DMS53 treated with DMSO at 0.1 percent for 48 hours (cell line): ENCODE measurements around the gene GPR157.

ENCODE experiments used
- DNase-seq: peaks from one replicate; lab custom pipeline; 2025; ENCODE audit not compliant: unreplicated experiment; lab: John Stamatoyannopoulos, UW

Gene GPR157

DNA sequence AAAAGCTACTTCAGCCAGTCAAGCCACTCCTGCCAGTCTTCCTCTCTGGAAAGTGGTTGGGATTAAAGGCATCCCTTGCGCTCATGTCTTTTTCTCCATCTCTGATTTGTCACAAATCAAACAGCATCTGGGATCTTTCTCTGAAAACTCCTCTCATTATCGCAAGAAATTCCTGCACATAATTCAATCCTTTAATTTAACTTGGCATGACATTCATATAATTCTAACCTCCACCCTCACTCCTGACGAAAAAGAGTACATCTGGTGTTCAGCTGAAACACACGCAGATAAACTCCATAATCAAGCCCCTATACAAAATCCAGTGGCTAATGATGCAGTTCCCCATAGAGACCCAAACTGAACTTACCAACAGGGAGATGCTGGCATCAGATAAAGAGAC, 40.1 kb downstream of the GPR157 start:
- no peak for DNase-seq

DNA sequence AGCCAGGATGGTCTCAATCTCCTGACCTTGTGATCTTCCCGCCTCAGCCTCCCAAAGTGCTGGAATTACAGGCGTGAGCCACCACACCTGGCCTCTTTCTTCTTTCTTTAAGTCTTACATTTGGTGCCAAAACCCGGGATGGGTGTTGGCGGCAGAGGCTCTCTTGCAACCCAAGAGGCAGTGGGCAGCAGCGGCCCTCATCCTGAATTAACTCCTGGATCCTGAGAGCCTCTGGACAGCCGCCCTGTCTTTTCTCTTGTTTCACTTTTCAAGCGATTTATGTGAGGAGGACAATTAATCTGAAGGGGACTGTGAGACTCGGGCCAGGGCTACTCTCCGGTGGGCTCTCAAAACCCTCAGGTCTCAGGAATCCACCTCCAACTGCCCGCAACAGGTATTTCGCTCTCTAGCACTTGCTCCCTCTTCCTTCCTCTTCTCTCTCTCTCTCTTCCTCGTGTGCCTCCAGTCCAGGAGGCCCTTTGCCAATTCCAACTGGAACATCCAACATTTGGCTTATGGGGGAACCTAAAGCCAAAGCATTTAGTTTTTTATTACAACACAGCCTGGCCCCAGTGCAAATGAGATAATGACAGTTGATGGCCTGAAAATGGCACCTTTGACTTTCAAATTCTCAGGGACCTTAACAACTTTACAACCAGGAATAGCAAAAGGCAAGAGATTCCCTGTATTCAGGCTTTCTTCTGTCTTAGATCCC, 41.3 kb downstream of the GPR157 start:
- no peak for DNase-seq

DNA sequence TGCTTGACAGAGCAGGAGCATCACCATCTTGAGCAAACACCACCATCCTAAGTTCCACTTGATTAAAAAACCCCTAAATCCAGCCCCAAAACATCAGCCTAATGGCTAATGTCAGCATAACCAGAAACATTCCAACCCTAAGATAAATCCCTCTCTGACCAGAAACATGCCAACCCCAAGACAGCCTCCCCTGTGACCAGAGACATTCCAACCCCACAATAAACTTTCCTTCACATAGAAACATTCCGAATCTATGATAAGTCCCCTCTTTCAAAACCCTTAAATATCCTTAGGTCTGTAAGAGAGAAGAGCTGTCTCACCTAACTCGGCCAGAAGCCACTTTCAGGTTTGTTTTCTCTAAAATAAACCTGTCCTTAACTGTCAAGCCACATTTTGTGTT, 42.1 kb downstream of the GPR157 start:
- no peak for DNase-seq

DNA sequence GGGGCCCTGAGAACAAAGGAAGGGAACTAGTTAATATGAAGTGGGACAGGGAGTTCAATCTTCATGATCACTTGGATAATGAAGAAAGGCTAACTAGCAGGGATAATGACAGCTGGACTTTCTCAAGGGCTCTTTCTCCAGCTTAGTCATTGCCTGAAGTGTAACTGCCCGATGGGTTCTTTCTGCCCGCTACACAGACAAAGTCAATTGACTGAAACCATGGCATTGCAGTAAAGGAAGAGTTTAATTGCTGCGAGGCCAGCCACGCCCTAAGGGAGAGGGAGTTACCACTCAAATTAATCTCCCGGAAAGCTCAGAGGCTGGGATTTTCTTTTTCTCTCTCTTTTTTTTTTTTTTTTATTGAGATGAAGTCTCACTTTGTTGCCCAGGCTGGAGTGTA, 42.9 kb downstream of the GPR157 start:
- no peak for DNase-seq

DNA sequence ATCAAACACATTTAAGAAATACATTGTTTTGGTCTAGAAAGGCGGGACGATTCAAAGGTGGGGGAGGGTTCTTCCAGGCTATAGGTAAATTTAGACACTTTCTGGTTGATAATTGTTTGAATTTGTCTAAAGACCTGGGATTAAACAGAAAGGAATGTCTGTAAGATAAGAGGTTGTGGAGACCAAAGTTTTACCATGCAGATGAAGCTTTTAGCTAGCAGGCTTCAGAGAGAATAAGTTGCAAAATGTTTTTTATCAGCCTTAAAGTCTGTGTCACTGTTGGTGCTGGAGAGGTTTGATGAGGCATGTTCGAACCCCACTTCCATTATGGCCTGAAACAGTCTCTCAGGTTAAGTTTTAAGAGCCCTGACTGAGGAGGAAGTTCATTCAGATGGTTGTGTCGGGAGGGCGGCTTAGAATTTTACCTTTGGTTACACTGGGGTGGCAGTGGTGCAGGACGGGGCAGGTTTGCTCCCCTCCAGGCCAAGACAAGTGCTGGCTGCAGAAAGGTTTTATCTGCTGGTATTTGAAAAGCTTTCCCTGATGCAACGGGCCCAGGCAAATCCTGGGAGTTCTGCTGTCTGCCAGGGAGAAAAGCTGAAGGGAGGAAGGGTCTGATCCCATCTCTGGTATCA, 43.5 kb downstream of the GPR157 start:
- DNase-seq: no peak

DNA sequence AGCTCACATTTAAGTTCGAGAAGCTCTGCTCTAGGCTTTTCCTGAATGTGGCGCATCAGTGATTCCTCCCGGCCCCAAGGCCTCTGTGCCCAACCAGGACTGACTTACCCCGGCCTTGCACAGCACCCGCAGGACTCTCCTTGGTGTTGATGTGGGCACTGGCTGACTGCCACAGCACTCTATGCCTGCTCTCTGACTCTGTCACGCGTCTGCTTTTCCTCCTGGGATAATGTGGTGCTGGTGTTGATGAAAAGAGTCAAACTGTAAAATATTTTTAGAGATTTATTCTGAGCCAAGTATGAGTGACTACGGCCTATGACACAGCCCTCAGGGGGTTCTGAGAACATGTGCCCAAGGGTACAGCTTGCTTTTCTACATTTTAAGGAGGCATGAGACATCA, 44.0 kb downstream of the GPR157 start:
- DNase-seq: no peak

DNA sequence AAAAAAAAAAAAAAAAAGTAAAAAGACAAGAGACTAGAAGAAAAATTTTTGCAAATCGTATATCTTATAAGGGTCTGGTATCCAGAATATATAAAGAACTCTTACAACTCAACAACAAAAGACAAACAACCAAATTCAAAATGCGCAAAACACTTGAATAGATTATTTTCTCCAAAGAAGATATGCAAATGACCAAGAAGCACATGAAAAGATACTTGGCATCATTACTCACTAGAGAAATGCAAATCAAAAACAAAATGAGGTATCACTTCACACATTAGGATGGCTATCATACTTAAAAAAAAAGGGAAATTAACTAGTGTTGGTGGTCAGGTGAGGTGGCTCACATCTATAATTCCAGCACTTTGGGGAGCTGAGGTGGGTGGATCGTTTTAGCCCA, 47.4 kb downstream of the GPR157 start:
- no peak for DNase-seq

DNA sequence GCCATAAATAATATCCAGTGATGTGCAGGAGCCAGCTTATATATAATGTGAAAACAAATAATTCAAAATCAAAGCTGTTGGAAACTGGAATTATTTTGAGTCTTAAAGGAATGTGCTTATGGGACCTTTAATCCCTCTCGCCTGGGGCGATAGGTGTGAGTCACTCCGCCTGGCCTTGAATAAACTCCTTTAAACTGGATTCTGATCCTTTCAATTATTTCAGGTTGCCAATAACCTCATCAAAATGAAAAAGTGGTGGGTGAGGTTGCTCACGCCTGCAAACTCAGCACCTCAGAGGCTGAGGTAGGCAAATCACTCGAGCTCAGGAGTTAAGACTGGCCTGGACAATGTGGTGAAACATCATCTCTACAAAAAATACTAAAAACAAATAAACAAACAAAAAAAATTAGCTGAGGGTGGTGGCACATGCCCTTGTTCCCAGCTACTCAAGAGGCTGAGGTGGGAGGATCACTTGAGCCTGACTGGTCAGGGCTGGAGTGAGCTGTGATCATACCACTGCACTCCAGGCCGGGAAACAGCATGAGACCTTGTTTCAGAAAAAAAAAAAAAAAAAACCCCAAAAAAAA, 48.1 kb downstream of the GPR157 start:
- DNase-seq: peak; percentile 9

DNA sequence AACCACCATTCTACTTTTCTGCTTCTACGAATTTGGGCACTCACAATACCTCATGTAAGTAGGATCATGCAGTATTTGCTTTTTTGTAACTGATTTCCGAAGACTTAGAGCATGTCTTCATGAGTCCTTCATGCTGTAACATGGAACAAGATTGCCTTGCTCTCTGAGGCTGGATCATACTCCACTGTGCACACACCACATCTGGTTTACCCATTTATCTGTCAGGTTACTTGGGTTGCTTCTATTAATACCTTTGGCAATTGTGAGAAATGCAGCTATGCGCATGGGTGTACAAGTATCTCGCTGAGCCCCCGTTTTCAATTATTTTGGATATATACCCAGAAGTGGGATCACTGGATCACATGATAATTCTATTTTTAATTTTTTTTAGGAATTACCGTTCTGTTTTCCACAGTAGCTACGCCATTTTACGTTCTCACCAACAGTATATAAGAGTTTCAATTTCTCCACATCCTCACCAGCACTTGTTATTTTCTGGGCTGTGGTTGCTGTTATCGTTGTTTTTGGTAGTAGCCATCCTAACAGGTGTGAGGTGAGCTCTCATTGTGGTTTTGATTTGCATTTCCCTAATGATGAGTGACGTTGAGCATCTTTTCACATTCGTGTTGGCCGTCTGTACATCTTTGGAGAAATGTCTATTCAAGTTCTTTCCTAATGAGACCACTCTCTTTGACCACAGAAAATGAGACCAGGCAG, 48.8 kb downstream of the GPR157 start:
- DNase-seq: no peak

DNA sequence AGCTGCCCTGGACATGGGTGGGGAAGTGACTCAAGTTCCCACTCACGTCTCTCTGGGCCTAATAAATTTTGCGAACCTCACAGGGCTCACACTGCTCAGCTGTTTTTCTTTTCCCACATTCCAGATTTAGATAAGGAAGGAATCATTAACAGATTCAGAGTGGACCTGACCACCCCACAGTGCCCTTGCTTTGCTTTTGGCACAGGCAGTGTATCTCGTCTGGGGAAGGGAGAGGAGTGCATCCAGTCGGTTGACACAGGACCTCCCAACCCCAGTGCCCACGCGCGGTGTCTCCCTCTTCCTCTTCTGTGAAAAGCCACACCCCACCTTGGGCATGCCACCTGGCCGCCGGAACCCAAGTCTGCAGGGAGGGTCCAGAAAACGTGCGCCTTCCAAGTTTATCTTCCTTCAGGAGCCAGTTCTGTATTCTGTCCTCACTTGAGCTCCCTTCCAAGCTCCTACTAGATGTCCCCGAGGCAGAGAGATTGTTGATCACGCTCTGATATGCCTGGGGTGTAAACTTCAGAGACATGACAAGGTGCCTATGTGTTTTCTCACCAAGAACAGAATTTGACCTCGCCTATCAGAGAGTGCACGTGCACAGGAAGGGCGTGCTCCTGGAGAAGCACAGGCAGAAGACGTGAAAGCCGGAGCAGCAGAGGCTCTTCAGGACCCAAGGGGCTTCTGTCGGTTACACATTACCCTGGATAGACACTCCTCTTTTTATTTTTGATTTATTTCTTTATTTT, 50.0 kb downstream of the GPR157 start:
- no peak for DNase-seq

DNA sequence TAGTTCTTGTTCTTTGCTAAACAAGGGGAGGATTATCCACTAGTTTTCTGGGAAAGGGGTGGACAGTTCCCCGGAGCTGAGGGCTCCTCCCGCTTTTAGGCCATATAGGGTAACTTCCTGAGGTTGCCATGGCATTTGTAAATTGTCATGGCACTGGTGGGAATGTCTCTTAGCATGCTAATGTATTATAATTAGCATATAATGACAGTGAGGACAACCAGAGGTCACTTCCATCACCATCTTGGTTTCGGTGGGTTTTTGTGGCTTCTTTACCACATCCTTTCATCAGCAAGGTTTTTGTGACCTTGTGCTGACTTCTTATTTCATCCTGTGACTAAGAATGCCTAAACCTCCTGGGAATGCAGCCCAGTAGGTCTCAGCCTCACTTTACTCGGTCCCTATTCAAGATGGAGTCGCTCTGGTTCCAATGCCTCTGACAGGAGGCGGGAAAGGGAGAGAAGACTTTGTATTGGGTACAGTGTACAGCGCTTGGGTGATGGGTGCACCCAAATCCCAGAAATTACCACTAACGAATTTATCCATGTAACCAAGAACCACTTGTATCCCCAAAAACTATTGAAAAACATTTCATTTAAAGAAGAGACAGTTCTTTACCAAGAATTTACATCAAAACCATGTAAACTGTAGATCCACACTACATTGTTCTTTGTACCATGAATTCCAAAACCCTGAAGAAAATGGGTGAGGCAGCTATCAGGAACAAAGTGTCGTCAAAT, 50.7 kb downstream of the GPR157 start:
- DNase-seq: no peak

DNA sequence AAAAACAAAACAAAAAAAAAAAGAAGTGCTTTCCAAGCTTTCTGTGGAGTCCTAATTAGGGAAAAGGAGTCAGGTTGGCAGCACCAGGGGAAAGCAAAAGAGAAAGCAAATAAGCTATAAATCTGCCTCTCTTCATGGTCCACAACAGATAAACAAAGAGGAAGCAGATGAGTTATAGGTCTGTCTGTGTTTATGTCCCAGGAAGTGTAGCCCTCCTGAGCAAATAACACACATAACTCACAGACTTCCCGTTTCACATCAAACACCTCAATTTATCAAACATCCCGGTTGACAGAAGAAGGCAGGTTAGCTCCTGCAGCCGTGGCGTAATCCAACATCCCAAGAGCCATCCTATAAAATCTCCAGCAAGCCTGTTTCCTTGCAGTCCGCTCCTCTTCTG, 53.9 kb downstream of the GPR157 start:
- DNase-seq: peak; percentile 86

DNA sequence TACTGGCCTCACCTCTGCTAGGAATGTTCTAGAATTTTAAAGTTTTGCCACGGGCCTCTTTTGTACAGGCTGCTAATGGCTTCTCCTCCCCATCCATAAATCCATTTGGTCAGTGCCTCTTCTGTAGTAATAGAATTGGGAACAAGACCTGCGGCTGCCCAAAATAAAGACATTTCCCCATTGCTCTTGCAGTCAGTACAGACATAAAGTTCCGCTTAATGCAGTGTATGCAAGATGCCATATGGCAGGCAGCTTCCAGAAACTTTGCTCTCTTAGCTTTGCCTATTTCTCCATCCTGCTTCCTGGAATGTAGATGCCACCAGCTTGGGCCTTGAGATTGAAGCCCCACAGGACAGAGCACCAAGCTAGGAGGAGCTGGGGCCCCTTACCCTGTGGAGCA, 55.8 kb downstream of the GPR157 start:
- DNase-seq: no peak

DNA sequence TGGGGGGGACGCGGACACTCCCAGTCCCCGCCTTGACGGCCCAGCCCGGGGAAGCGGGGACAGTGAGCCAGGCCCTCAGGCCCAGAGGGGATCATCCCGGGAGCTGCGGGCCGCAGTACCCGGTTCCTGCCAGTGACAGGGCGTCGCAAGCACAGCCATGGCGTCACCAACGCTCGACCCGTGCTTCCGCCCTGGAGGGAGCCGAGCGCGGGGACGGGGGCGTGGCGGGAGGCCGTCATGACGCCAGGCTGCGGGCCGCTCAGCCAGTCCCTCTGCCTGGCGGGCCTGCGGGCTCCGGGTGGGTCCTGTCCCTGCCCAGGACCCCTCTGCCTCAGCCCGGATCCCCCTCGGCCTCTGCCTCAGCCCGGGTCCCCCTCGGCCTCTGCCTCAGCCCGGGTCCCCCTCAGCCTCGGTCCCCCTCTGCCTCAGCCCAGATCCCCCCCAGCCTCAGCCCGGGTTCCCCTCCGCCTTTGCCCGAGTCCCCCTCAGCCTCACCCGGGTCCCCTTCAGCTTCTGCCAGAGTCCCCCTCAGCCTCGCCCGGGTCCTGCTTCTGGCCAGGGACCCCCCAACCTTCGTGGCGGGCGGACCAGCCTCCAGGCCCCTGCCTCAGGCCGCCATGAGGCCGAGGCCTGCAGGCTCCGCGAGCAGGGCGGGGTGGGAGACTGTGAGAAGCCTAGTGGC, 57.2 kb downstream of the GPR157 start:
- DNase-seq: no peak

DNA sequence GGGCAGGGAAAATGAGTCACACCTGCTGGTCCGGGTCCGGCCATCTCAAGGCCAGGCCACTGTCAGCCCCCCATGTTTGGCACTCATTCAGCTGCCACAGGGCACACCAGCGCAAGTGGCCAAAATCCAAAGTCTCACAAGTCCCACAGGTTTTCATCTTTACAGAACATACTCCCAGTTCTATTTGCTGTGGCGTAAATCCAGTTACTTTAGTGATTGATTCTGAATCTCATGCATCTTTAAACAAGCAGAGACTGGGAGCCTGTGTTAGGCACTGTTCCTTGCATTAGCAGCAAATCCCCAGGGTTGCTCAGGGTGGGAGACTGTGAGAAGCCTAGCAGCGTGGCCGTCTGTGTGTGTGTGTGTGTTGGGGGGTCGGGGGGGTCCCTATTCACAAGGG, 58.4 kb downstream of the GPR157 start:
- DNase-seq: no peak

DNA sequence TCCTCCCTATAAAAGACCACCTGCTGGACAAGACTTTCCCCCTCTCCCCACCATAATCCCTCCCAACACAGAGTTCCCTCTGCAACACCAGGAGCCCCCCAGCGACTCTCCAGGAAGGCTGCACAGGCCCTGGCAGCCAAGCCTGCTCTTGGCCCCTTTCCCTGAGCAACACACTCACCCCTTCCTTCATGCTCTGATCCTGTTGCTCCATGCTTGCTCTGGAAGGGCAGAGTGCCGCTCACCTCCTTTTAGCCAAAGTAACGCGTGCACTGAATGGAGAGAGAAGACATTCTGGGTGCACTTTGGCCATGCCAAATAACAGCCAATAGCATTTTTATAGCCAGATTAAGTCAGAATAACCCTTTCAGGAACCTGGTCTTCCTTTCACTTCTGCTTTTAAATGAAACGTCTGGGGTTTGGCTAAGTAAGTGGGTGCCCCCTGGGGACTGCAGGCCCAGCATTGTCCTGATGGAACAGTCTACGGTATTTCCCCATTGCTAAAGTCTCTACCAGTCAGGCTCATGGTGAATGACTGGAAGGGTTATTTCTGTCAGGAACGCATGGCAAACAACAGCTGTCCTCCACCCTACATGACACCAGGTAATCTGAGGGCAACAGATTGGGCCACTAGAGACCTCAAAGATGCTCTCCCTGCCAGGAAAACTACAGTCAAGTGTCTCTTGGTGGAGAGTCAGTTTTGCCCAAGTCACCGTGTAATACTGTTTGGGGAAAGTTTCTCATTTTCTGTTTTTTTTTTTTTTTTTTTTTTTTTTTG, 59.4 kb downstream of the GPR157 start, which contains the start of gene SLC2A5:
Gene SLC2A5, minus strand, starts transcription at position 310 of the 775 bp plus-strand sequence. Its CDS starts 99 bp downstream, at position 211.
- DNase-seq: no peak

DNA sequence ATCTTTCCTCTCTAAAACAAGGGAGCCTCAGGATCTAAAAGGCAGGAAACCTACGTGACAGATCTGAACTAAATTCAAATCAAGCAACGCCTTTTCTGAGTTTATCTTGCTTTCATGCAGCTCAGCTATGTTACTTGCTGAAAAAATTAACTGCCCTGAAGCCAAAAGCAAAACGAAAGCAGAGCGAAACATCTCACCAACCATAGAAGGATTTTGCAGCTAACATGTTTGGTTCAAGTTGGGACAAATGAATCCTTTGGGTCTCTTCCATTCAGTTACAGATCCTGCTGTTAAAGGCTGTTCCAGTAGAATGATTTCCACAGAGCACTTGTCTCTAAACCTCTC, 59.9 kb downstream of the GPR157 start:
- DNase-seq: no peak

DNA sequence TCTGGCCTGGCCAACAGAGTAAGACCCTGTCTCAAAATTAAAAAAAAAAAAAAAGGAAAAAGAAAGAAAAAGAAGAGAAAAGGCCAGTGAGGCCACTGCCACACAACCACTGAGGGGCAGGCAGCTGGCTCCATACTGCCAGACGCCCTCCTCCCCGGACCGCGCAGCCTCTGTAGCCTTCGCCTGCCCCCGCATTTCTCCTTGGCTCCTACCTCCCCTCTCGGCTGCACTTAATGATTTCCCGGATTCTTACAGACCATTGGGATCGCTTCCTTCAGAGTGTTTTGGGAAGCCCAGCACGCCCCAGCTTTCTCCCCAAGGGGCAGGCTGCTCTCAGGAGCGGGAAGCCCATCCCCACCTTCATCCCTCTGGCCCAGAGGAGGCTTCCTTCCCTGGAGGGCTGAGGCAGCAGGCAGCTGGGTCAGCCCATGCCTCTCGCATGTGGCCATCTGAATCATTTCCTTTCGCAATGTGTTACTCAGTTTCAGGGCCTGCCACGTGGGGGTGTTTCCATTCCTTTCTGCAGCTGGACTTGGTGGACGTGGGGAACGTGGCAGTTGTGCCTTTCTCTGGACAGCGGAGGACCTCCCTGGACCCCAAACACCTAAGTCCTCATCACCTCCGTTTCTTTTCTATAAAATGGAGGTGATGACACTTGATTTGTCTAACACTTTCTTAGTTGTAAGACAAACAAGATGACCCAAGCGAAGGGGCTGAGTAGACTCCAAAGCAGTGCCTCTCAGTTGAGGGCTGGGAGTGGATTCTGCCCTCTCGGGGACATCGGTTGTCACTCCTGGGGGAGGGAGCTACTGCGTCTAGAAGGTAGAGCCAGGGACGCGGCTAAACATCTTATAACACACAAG, 61.7 kb downstream of the GPR157 start:
- no peak for DNase-seq
